HL-60/S4 treated with retinoic acid at 250 ng/mL for 4 days and 3 days (cell line): Measurements from ENCODE around the gene SCFD2.

Experiments used
- in situ Hi-C: fragments of 300-500 bp; cut with MboI; formaldehyde crosslinking; loops from 2 replicates; pipeline ENCODE4 v1.7.0; 2022; ENCODE audit warnings: low sequenced_read_pairs

Gene SCFD2

GRCh38 chr4:52870225-52870624 is 495.6 kb downstream of the SCFD2 start:
- in situ Hi-C loops: no loop called here

DNA sequence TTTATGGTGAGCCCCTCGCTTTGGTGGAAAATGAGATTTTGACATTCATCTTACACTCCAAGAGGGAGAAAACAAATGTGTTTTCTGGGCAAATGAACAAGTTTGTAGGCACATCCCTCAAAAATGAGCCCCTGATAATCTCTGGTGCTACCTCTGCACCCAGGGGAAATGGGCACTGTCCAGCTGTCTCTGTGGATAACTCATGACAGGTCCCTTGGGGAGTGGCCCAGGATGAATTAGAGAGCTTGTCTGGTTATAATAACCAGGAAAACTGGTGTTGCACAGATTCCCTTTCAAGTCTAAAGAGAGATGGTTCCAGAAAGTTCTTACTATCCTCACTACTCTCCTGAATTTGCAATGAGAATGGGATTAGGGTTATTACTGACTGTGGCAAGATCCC is 496.2 kb downstream of the SCFD2 start:
- in situ Hi-C loops: no loop called here

GRCh38 chr4:52869196-52869595 is 496.7 kb downstream of the SCFD2 start:
- in situ Hi-C loops: no loop called here

- in situ Hi-C loops: no loop called here
Measured at GRCh38 chr4:52868133-52868532, 497.7 kb downstream of the SCFD2 start.

DNA sequence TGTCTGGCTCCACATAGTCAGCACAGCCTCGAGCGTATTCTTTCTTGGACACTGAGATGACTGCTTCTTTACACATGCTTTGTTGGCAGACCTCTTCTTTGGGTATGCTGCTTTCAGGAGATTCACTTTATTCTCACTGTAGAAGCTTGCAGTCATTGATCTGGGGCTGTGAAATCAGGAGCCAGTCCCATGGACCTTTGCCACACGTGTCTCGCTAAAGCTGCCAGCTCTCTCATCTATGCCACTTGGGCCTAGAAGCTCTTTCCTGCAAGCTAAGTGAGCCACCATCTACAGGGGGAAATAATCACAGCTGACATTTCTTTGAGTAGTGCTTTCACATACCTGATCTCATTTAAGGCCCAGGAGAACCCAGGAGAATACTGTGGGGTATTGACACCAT is 498.7 kb downstream of the SCFD2 start:
- in situ Hi-C loops: no loop called here

- in situ Hi-C loops: no loop called here
Measured at GRCh38 chr4:52866734-52867133, 499.1 kb downstream of the SCFD2 start.

GRCh38 chr4:52865300-52865699 is 500.6 kb downstream of the SCFD2 start:
- in situ Hi-C loops: no loop called here

GRCh38 chr4:52864793-52865192 is 501.1 kb downstream of the SCFD2 start:
- in situ Hi-C loops: no loop called here

DNA sequence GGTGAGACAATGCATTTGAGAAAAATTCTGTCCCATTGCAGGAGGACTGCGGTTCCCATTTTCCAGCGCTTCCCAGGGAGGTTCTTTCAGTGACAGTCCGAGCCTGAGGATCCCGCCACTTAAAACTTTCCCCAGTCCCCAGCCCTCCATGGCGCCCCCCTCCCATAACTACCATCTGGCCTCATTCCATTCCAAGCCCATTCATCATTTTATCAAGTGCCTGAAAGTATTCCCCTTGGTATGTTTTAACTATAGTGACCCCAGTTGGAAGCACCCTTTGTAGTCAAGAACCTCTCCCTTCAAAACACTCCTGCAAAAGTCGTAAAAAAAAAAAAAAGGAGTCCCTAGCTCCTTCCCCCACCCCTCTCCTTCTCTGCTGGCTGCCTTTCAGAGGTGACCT is 502.5 kb downstream of the SCFD2 start:
- in situ Hi-C loops: no loop called here

DNA sequence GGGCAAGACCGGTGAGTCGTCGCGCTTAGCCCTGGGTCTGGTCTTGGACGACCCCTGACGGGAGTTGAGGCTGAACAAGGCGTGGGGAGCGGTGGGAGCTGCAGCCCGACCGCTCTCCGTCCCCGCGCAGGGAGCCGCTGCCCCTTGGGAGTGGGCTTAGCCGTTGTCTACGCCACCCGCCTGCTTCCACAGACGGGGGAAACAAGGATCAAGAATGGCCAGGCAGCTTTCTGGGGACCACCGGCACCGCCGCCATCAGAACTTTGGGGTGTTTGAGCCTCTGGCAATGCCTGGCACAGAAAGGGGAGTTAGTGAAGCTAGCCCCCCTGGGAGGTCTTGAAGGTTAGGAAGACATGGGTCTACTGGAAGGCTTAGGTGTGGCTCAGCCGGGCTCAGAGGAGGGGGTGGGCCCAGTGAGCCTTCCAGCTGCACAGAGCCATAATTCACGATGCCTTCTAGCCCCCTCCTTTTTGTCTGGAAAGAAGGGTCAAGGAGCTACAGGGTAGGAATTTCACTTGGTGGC is 503.2 kb downstream of the SCFD2 start:
- in situ Hi-C loops: no loop called here

DNA sequence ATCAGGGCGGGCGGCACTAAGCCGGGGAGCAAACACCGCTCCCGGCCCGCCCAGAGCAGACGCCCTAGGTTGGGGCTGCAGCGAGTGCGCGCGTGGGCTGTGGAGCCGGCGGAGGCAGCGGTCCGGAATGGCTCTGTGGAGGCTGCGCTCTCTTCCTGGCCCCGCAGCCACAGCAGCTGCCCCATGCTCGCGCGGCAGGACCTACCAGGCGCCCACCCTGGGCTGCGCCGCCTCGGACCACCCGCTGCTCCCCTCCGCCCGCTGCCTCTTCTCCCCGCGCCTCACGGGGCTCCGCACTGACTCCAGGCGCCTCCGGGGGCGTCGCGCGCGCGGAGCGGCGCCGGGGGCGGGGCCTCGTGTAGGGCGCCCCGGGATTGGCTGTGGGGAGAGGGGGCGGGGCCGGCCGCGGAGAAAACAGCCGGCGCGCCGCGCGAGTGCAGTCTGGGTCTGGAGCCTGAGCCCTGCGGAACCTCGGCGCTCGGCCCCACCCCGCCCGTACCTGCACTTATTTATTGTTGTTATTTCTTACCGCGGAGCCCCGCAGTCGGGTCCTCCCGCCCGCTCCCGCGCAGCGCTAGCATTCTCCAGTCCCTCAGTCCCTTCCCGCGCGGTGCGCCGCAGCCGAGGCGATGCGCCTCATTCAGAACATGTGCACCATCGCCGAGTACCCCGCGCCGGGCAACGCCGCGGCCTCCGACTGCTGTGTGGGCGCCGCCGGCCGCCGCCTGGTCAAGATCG is 503.8 kb downstream of the SCFD2 start, which contains the start of gene RASL11B:
RASL11B (plus strand) TSS at position 439 of the 738 bp plus-strand sequence; CDS start at position 630, 191 bp downstream.
- in situ Hi-C loops: no loop called here

- in situ Hi-C loops: no loop called here
Measured at GRCh38 chr4:52861171-52861823, 504.6 kb downstream of the SCFD2 start.

DNA sequence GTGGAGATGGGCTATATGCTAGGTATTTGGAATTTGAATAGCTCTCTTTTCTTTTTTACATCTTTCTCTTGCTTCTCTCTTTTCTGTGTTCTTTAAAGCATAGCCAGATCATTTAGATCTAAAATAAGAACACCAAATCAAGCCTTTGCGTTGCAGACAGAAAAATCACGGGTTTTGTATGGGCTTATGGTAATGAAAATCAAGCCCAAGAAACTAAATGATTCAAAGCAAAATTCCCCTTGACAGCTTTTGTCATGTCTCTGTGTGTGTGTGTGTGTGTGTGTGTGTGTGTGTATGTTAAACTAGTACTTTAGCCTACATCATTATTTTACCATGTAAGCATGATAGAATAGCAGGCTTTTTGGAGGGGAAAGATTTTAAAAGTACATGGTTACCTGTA is 505.5 kb downstream of the SCFD2 start:
- in situ Hi-C loops: no loop called here

- in situ Hi-C loops: no loop called here
Measured at GRCh38 chr4:52856801-52857200, 509.1 kb downstream of the SCFD2 start.

DNA sequence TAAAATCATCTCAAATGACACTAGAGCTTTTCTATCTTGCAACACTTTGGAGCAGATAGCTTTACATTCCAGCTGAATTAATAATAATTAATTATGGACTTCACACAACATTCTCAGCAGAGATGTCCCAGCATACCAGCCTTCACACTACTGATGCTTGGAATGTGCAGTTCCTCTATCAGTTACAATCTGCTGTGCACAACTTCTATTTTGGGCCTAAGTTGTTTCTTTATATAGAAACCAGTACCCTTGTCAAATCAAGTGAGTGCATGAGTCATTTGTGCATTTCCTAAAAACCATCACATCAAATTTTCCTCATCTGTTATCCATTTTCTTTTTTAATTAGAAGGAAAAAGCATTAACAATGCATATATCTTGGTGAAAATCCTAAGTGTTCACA is 512.5 kb downstream of the SCFD2 start:
- in situ Hi-C loops: no loop called here

- in situ Hi-C loops: no loop called here
Measured at GRCh38 chr4:52852711-52853110, 513.1 kb downstream of the SCFD2 start.

- in situ Hi-C loops: no loop called here
Measured at GRCh38 chr4:52852041-52852440, 513.8 kb downstream of the SCFD2 start.

GRCh38 chr4:52850406-52851124 is 515.3 kb downstream of the SCFD2 start:
- in situ Hi-C loops: no loop called here

DNA sequence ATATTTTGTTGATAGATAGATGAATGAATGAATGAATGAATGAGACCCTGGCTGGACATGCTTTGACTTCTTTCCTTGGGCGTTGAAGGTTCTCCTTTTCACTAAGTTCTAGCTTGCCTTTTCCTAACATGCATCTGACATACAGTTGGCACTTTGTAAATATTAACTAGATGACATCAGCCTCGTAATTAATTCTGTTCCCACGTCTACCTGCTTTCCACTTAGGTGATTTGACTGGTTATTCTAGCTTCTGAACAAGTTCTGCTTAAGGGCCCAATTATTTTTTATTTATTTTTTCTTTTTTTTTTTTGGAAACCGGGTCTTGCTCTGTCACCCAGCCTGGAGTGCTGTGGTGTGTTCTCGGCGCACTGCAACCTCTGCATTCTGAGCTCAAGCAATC is 517.6 kb downstream of the SCFD2 start:
- in situ Hi-C loops: no loop called here

DNA sequence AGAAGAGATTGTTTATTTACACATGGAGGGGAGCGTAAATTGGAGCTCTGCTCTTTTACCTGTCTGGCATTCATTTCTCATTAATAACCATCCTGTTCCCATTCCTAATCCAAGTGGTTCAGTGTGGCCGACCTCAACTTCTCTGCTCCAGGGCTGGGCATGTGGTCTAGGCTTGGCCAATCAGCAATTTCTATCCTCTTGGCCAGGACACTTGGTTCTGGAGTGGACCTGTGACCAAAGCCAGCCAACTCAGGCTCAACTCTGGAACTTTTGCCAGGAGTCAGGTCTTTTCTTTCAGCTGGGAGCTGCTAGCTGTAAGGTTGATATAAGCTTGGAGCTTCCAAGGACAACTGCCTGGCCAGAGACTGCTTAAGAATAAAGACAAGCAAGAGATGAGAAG is 519.4 kb downstream of the SCFD2 start:
- in situ Hi-C loops: no loop called here

DNA sequence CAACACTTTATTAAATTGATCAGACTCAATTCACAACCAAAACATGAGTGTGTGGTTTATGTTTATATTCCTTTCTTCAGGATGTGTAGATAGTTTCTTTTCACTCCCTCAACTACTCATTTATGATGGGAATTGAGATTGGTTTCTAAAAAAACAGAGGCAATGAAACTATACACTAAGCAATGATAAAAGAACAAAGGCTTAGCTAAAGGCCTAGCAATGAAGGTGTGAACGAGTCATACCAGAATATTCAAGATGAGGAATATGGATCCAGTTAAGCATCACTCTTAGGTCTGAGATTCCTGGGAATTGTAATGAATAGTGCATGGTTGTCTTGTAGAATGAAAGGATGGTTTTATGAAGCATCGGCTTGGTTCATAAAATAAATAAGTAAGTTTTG is 521.3 kb downstream of the SCFD2 start:
- in situ Hi-C loops: no loop called here

DNA sequence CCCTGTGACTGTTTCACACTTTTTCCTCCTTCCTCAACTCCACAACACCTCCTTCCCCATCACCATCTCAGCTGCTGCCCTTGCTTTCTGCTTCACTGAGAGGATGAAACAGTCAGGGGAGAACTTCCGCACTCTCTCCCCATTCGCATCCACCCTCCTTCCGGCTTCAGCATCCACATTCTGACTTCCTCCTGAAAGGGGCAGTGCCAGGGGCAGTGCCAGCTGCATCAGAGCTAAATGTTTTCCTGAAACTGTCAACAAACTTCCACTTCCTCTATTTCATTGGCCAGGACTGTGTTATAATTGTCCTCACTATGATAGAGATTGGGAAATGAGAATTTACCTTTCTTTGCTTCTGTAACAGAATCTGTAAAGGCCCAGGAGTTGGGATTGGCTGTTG is 521.9 kb downstream of the SCFD2 start:
- in situ Hi-C loops: no loop called here
